GM18861 (cell line): Measurements from ENCODE around the gene OSBP2.

Source experiments
- ATAC-seq: cut with Tn5 transposase; IDR thresholded peaks from one replicate; pipeline ENCODE4 v1.9.1; 2021; ENCODE audit not compliant: unreplicated experiment

Gene OSBP2

DNA sequence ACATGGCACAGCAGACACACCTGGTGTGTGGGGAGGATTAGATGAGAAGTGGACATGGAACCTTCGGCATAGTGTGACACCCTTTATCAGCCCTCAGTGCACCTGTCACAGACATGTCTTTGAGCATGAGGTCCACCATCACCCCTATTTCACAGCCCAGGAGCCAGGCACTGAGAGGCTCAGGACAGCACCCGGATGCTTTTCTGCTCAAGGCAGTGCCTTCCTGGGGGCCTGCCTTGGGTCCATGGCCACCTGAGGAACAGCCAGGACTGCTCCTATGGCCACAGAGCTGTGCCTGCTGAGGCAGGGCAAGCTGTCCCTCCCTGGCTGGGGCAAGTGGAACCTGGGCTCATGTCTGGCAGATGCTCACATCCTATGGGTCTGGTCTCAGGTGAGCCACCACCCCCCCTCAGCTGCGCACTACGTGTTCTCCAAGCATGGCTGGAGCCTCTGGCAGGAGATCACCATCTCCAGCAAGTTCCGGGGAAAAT is 198.1 kb downstream of the OSBP2 start:
- no peak for ATAC-seq

DNA sequence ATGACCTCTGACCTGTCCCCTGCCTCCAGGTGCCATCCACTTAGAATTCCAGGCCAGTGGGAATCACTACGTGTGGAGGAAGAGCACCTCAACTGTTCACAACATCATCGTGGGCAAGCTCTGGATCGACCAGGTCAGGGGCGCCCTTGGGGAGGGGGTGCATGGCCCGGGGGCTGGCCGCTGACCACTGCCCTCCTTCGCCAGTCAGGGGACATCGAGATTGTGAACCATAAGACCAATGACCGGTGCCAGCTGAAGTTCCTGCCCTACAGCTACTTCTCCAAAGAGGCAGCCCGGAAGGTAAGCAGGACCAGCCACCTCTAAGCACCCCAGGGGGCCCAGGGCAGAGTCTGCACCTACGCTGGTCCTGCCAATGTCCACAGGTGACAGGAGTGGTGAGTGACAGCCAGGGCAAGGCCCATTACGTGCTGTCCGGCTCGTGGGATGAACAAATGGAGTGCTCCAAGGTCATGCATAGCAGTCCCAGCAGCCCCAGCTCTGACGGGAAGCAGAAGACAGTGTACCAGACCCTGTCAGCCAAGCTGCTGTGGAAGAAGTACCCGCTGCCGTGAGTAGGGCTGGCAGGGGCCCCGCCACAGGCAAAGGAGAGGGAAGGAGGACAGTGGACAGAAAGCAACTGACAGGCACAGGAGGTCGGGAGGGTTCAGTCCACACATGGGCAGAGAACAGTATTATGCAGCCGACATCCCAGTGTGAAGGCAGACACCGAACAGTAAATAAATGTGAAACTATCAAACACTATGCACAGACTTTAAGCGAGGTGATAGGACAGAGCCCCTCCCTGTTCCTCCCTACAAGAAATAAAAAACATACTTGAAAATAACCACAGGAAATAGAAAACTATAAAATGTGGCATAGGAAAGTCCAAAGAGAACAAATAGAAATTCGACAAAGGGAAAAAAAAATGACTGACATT is 199.0 kb downstream of the OSBP2 start:
- no peak for ATAC-seq

DNA sequence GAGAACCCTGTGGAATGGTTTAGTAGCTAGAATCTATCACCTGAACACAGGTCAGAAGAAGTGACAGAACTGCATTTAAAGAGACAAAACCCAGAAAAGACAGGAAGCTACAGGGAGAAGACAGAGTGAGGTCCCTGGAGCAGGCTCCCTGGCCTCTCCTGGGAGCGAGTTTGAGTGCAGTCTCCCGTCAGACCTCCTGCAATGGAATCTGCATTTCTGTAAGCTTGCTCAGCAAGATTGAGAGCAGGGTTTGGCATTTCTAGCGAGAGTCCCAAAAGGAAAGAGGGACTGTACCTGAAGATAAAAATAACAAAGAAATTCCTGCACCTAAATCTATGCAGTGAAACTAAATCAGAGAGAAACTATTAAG is 199.7 kb downstream of the OSBP2 start:
- no peak for ATAC-seq

DNA sequence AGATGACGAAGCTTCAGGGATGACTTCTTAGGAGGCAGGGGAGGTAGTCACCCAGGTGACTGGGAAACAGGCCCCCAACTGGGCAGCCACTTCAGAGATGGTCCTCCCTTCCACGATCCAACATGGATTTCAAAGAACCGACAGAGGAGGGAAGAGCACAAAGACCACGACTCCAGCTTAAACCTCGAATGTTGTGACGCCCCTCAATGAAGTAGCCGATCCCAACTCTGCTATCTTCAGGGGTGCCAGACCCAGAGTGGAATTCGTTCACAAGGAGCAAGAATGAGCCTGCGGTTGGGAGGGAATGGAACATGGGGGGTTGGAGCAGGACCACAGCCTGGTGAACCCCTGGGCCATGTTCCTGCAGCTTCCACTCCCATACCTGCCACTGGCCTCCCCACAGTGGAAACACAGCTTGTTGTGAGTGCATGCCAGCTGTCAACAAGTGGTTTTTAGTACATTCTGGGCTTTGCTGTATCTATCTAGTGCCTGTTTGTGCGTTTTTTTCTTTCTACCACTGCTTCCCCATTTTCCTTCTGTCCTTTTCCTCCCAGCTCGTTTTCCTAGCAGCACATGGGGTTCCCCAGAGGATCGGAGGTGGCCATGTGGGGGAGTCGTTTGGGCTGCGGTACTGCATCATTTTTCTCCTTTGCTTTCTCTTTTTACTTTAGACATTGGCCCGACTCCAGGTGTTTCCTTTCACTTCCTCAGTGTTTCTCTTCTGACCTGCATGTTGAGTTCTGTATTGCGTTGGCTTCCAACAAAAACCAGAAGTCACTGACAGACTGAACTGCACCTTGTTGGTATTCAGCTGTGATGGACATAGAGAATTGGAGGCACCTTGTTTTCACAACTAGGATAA is 208.1 kb downstream of the OSBP2 start:
- ATAC-seq: no peak

- ATAC-seq: no peak
Measured at GRCh38 chr22:30903876-30904460, 209.3 kb downstream of the OSBP2 start.

- ATAC-seq: no peak
Measured at GRCh38 chr22:30905696-30906341, 211.1 kb downstream of the OSBP2 start.

DNA sequence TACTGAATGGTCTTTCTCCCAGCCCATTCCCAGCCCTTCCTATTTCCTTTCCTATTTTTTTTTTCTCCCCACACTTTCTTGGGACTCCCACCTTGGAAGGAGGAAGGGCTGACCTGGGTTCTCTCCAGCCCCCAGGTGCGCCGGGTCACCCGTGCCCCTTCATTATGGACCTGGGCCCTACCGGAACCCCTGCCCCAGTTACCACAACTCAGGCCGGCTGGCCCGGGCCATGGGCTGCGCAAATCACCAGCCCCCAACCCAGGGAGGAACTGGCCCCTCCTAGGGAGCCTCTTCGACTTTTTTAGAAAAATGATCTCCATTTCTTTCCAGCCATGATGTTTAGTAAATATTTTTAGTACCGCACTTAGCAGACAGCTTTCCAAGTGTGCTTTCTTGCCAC is 211.7 kb downstream of the OSBP2 start:
- no peak for ATAC-seq

- no peak for ATAC-seq
Measured at GRCh38 chr22:30906946-30907345, 212.3 kb downstream of the OSBP2 start.

DNA sequence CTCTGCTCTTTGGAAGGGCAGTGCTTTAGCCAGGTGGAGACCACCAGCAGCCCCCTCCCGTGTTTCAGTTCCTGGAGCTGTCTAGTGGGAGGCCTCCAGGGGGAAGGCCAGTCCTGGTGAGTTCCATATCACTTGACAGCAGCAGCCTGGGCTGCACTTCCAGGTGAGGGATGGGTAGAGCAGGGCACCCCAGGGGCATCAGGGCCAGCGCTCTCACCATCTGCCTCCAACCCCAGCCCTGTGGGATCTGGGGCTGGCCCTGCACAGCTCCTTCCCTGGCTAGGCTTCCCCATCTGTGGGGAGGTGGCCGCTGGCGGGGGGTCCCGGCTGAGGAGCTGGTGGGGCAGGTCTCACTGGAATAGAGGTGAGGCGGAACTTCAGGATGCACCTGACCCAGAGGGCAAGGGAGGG is 213.4 kb downstream of the OSBP2 start:
- no peak for ATAC-seq

GRCh38 chr22:30909306-30909705 is 214.6 kb downstream of the OSBP2 start:
- ATAC-seq: no peak

DNA sequence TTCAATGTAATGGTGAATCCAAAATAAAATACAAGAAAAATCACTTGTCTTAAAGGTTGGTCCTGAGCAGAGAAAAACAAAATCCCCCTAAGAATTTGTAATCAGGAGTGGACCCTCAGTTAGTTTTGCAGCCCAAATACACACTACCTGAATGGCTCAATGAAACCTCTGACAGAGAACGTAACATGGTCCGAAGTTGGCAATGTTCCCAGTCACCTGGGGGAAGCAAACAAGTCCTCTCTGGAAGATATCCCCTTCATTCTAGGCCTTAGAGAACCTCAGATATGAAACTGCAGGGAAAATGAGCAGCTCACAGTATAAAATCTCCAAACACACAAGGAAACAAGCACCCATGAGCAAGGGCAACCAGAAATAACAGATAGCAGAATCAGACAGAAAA is 215.7 kb downstream of the OSBP2 start:
- no peak for ATAC-seq

DNA sequence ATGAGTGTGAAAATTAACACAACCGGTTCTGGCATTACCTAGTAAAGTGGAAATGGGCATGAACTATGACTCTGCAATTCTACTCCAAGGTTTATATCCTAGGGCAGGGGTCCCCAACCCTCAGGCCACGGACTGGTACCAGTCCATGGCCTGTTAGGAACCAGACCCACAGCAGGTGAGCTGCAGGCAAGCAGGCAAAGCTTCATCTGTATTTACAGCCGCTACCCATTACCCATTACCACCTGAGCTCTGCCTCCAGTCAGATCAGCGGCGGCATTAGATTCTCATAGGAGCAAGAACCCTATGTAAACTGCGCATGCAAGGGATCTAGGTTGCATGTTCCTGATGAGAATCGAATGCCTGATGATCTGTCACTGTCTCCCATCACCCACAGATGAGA is 224.1 kb downstream of the OSBP2 start:
- ATAC-seq: no peak

- no peak for ATAC-seq
Measured at GRCh38 chr22:30919973-30920372, 225.3 kb downstream of the OSBP2 start.

DNA sequence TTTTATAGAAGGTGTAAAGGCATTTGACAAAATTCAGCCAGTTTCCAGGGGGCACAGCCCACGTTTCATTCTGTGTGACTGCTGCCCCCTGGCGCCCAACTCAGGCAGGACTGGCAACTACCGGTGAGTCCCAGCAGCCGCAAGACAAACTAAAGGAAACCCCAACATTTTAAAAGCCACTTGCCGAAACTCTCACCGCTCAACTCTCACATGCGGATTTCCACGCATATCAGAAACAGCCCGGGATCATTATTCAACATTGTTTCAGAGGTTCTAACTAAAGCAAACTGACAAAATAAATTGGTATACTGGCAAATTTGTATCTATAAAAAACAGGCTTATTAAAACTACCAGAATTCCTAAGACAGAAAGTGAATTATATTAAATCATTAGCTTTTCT is 225.7 kb downstream of the OSBP2 start:
- no peak for ATAC-seq

GRCh38 chr22:30921108-30921507 is 226.4 kb downstream of the OSBP2 start:
- no peak for ATAC-seq

- no peak for ATAC-seq
Measured at GRCh38 chr22:30922151-30922611, 227.5 kb downstream of the OSBP2 start.

DNA sequence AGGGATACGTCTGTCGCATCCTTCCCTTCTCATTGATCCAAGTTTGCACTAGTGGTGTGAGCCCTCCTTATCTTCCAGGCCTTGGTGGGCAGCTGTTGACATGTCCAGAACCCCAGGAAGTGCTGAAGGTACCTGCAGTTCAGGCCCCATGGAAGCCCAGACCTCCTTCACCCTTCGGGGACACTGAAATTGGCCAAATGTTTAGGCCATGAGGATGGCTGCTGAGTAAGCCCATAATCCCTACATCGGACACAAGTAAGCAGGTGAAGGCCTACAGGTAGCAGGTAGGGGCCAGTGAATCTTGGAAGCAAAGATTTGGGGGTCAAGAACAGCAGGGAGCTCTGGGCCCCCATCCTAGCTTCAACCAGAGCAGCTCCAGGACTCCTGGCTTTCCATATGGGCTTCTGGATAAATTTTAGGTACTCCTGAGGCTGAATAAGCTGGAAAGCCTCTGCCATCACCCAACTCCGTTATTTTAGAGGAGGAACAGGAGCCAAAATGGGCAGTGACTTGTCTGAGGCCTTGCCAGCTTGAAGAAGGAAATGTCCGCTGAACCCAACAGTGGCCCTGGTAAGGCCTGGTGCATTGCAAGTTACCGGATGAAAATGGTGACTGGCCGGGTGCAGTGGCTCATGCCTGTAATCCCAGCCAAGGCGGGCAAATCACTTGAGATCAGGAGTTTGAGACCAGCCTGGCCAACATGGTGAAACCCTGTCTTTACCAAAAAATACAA is 228.7 kb downstream of the OSBP2 start:
- no peak for ATAC-seq

- ATAC-seq: no peak
Measured at GRCh38 chr22:30925667-30926066, 231.0 kb downstream of the OSBP2 start.

GRCh38 chr22:30926706-30927105 is 232.0 kb downstream of the OSBP2 start:
- no peak for ATAC-seq

DNA sequence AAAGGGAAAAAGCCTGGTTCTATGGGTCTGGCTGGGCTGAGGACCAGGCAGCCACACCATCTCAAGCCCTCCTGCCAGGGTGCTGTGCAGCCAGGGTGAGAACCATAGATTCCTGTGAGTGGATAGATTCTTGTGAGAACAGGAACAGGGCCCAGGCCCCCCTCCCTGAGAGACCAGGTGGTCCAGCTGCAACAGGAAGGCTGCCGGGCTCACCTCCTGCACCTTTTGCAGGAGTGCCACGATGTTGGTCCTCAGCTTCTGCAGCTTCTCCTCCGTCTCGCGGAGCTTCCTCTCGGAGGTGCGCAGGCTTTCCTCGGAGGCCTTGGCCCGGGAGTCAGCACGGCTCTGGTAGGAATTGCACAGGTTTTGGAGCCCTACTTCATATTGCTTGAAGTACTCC is 233.1 kb downstream of the OSBP2 start:
- ATAC-seq: no peak
